Measurements from ENCODE around the gene MMD.
"Not testable (repeated sequence)": the region's sequence is repeated elsewhere in the genome, so short reads cannot be mapped to it uniquely, and the experiment has no call there.

Gene MMD

GRCh38 chr17:55423535-55423934 is 1.9 kb upstream of the MMD start:
- no peak for DNase-seq (ENCODE audit: low read depth in 2 of 2, low spot score in 1 of 2)

GRCh38 chr17:55422828-55423164 is 1.2 kb upstream of the MMD start:
- not testable (repeated sequence) for DNase-seq (ENCODE audit: low read depth in 2 of 2, low spot score in 1 of 2)

GRCh38 chr17:55420776-55421178 is 858 bp downstream of the MMD start:
- DNase-seq (ENCODE audit: low read depth in 2 of 2, low spot score in 1 of 2), result no peak

GRCh38 chr17:55420067-55420775 is 1.4 kb downstream of the MMD start:
- no peak for DNase-seq (ENCODE audit: low read depth in 2 of 2, low spot score in 1 of 2)

GRCh38 chr17:55418369-55419268 is 3.0 kb downstream of the MMD start:
- DNase-seq (ENCODE audit: low read depth in 2 of 2, low spot score in 1 of 2), result no peak

GRCh38 chr17:55417411-55418268 is 4.0 kb downstream of the MMD start:
- DNase-seq (ENCODE audit: low read depth in 2 of 2, low spot score in 1 of 2), result no peak

- DNase-seq (ENCODE audit: low read depth in 2 of 2, low spot score in 1 of 2), result no peak
Observed at GRCh38 chr17:55416470-55417052, 5.1 kb downstream of the MMD start.

- no peak for DNase-seq (ENCODE audit: low read depth in 2 of 2, low spot score in 1 of 2)
Observed at GRCh38 chr17:55416000-55416399, 5.6 kb downstream of the MMD start.

- no peak for DNase-seq (ENCODE audit: low read depth in 2 of 2, low spot score in 1 of 2)
Observed at GRCh38 chr17:55414983-55415382, 6.7 kb downstream of the MMD start.

GRCh38 chr17:55413825-55414489 is 7.7 kb downstream of the MMD start:
- DNase-seq (ENCODE audit: low read depth in 2 of 2, low spot score in 1 of 2), result no peak

GRCh38 chr17:55411463-55411855 is 10.2 kb downstream of the MMD start:
- no peak for DNase-seq (ENCODE audit: low read depth in 2 of 2, low spot score in 1 of 2)

- DNase-seq (ENCODE audit: low read depth in 2 of 2, low spot score in 1 of 2), result no peak
Observed at GRCh38 chr17:55410722-55411462, 10.7 kb downstream of the MMD start.

GRCh38 chr17:55409030-55409800 is 12.4 kb downstream of the MMD start:
- DNase-seq (ENCODE audit: low read depth in 2 of 2, low spot score in 1 of 2), result no peak

- DNase-seq (ENCODE audit: low read depth in 2 of 2, low spot score in 1 of 2), result no peak
Observed at GRCh38 chr17:55407641-55408566, 13.7 kb downstream of the MMD start.

GRCh38 chr17:55405600-55405999 is 16.0 kb downstream of the MMD start:
- no peak for DNase-seq (ENCODE audit: low read depth in 2 of 2, low spot score in 1 of 2)

GRCh38 chr17:55404197-55404596 is 17.4 kb downstream of the MMD start:
- DNase-seq (ENCODE audit: low read depth in 2 of 2, low spot score in 1 of 2), result not testable (repeated sequence)

GRCh38 chr17:55402374-55402773 is 19.3 kb downstream of the MMD start:
- DNase-seq (ENCODE audit: low read depth in 2 of 2, low spot score in 1 of 2), result no peak

GRCh38 chr17:55398689-55399088 is 22.9 kb downstream of the MMD start:
- no peak for DNase-seq (ENCODE audit: low read depth in 2 of 2, low spot score in 1 of 2)
